ENCODE data around the gene CDK14. TPM values are rescaled to one million over a fixed set of nuclear protein-coding genes. Genes with fewer than 3 reads are reported as not detected.

Gene CDK14
- total and polyA plus RNA-seq, 2 donors (not counting 3 experiments of a cell fraction or from before 2014, with no cell fraction given), result 5.5 to 34.2 TPM

DNA sequence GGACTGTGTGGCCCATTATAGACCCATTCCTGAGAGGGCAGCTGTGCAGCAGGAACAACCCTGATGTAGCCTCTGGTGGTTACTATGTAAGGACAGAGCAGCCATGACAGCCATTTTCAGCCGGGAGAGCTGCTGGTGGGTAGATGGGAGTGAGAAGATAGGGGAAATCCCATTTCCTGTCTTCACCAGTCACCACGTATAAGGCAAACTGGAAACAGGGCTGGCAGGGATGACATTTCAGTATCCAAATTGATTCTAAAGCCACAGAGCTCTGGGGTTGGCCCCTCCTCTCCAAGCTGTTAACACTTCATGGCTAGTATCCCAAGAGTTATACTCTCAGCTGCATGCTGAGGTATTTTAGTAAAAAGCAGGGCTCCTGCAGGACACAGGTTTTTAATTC is 652.9 kb downstream of the CDK14 start:
- Histone ChIP-seq H3K79me2 (ENCODE audit: control insufficient read depth, insufficient read depth, low read length) (no peaks in the 10 kb centered on the region), H3K27ac (ENCODE audit: insufficient read depth, low read depth, low read length) (no peak overlapping the region), H3K4me1 (ENCODE audit: control insufficient read depth, extremely low read depth, insufficient read depth, low read length) (no peaks in the 10 kb centered on the region), H4K20me1 (replicated peaks; ENCODE audit: control insufficient read depth, extremely low read depth, insufficient read depth, low read length) (no peaks in the 10 kb centered on the region), H3K4me2 (ENCODE audit: insufficient read depth, low read length) (no peak overlapping the region), H3K36me3 (ENCODE audit: control insufficient read depth in 2 of 2, extremely low read depth in 1 of 2, insufficient read depth in 2 of 2, low read length in 2 of 2) (no peaks in the 10 kb centered on the region), H3K9me3 (replicated peaks; ENCODE audit: control insufficient read depth, insufficient read depth, low read length) (no peaks in the 10 kb centered on the region), H3K9ac (replicated peaks; ENCODE audit: extremely low read depth, insufficient read depth, low read length) (no peak overlapping the region), H3K27me3 (ENCODE audit: control insufficient read depth in 2 of 2, insufficient read depth in 2 of 2, low read length in 2 of 2) (peaks cover 0 to 7% of the 10 kb centered on the region in 2 experiments), H3K4me3 (replicated peaks in 1 of 3; ENCODE audit: insufficient read depth in 1 of 3, low read depth in 1 of 3, low read length in 3 of 3) (no peak overlapping the region), H2AFZ (ENCODE audit: low read depth, low read length) (no peak overlapping the region), H3K9me1 (replicated peaks; ENCODE audit: control insufficient read depth, extremely low read depth, insufficient read depth, low read length) (no peaks in the 10 kb centered on the region)
- ChIA-PET POLR2A (no interaction called here), CTCF (interaction anchor here (1.1 to 1.7 kb wide), 2 partner anchors 9 to 21 kb away, joined by 4 to 10 read pairs; no protein-coding TSS in a partner anchor)
- dilution Hi-C loops (cut with MboI; ENCODE audit: extremely low pct_ligation_motif_present, low sequenced_read_pairs) (no loop called here), intact Hi-C loops (cut with micrococcal nuclease) (no loop called here)
- DNase-seq (ENCODE audit: low read depth, low spot score), result no peak
- FAIRE-seq, result no peak
- TF ChIP-seq MYC (IDR thresholded peaks at IDR 0.05; ENCODE audit: low read depth, low read length) (no peak), POLR2A (IDR thresholded peaks at IDR 0.05; ENCODE audit: low read depth, low read length) (no peak), FOS (IDR thresholded peaks at IDR 0.05; ENCODE audit: borderline replicate concordance, insufficient read depth, low read length) (no peak), EZH2 (IDR thresholded peaks at IDR 0.05; ENCODE audit: borderline replicate concordance, low read depth, low read length, severe bottlenecking) (no peak)
- BruUV-seq (replicated peaks), result no TSS peak

DNA sequence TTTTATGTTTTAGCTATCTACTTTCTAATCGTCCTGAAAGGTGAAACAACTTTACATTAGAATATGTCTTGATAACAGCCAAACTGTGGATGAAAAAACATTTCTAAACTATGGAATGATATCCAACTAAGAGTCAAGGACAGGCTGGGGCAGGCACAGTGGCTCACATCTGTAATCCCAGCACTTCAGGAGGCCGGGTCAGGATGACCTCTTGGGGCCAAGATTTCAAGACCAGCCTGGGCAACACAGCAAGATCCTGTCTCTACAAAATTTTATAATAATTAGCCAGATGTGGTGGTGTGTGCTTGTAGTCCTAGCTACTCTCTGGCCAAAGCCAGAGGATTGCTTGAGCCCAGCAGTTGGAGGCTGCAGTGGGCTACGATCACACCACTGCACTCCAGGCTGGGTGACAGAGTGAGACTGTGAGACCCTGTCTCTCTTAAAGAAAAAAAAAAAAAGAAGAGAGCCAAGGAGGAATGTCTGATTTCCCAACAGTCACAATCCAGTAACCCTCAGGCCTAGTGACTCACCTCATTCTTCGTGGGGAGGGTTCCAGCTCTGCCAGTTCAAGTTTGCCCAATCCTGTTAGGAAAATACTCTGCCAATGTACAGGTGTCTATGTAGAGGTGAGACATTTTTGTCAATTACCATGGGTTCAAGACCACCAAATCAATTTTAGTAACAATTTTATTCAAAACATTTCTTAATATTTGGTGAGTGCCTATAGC is 653.5 kb downstream of the CDK14 start:
- Histone ChIP-seq H3K79me2 (ENCODE audit: control insufficient read depth, insufficient read depth, low read length) (no peaks in the 10 kb centered on the region), H3K36me3 (ENCODE audit: control insufficient read depth in 2 of 2, extremely low read depth in 1 of 2, insufficient read depth in 2 of 2, low read length in 2 of 2) (no peaks in the 10 kb centered on the region), H2AFZ (ENCODE audit: low read depth, low read length) (no peak overlapping the region), H4K20me1 (replicated peaks; ENCODE audit: control insufficient read depth, extremely low read depth, insufficient read depth, low read length) (no peaks in the 10 kb centered on the region), H3K4me1 (ENCODE audit: control insufficient read depth, extremely low read depth, insufficient read depth, low read length) (no peaks in the 10 kb centered on the region), H3K9me3 (replicated peaks; ENCODE audit: control insufficient read depth, insufficient read depth, low read length) (no peaks in the 10 kb centered on the region), H3K27me3 (ENCODE audit: control insufficient read depth in 2 of 2, insufficient read depth in 2 of 2, low read length in 2 of 2) (peaks cover 0 to 7% of the 10 kb centered on the region in 2 experiments), H3K27ac (ENCODE audit: insufficient read depth, low read depth, low read length) (no peak overlapping the region), H3K9ac (replicated peaks; ENCODE audit: extremely low read depth, insufficient read depth, low read length) (no peak overlapping the region), H3K4me2 (ENCODE audit: insufficient read depth, low read length) (no peak overlapping the region), H3K9me1 (replicated peaks; ENCODE audit: control insufficient read depth, extremely low read depth, insufficient read depth, low read length) (no peaks in the 10 kb centered on the region), H3K4me3 (replicated peaks in 1 of 3; ENCODE audit: insufficient read depth in 1 of 3, low read depth in 1 of 3, low read length in 3 of 3) (no peak overlapping the region)
- BruUV-seq (replicated peaks), result no TSS peak
- intact Hi-C loops (cut with micrococcal nuclease) (no loop called here), dilution Hi-C loops (cut with MboI; ENCODE audit: extremely low pct_ligation_motif_present, low sequenced_read_pairs) (no loop called here)
- CTCF ChIA-PET, result interaction anchor here (1.1 to 1.7 kb wide), 2 partner anchors 9 to 21 kb away, joined by 4 to 10 read pairs; no protein-coding TSS in a partner anchor
- no peak for DNase-seq (ENCODE audit: low read depth, low spot score)
- TF ChIP-seq POLR2A (IDR thresholded peaks at IDR 0.05; ENCODE audit: low read depth, low read length) (no peak), EZH2 (IDR thresholded peaks at IDR 0.05; ENCODE audit: borderline replicate concordance, low read depth, low read length, severe bottlenecking) (no peak), FOS (IDR thresholded peaks at IDR 0.05; ENCODE audit: borderline replicate concordance, insufficient read depth, low read length) (no peak), JUN (IDR thresholded peaks at IDR 0.05; ENCODE audit: borderline replicate concordance, insufficient read depth, insufficient read length, low read depth) (no peak), POLR2AphosphoS5 (IDR thresholded peaks at IDR 0.05; ENCODE audit: insufficient read depth, low read depth, low read length) (no peak), GATA2 (IDR thresholded peaks at IDR 0.05; ENCODE audit: insufficient read depth, insufficient read length, low read depth, low read length) (no peak), MYC (IDR thresholded peaks at IDR 0.05; ENCODE audit: low read depth, low read length) (no peak)
- TF ChIP-seq, protein P1, sequence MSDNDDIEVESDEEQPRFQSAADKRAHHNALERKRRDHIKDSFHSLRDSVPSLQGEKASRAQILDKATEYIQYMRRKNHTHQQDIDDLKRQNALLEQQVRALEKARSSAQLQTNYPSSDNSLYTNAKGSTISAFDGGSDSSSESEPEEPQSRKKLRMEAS (IDR thresholded peaks at IDR 0.05; ENCODE audit: insufficient read depth, insufficient read length), result no peak
- TF ChIP-seq, protein P2, sequence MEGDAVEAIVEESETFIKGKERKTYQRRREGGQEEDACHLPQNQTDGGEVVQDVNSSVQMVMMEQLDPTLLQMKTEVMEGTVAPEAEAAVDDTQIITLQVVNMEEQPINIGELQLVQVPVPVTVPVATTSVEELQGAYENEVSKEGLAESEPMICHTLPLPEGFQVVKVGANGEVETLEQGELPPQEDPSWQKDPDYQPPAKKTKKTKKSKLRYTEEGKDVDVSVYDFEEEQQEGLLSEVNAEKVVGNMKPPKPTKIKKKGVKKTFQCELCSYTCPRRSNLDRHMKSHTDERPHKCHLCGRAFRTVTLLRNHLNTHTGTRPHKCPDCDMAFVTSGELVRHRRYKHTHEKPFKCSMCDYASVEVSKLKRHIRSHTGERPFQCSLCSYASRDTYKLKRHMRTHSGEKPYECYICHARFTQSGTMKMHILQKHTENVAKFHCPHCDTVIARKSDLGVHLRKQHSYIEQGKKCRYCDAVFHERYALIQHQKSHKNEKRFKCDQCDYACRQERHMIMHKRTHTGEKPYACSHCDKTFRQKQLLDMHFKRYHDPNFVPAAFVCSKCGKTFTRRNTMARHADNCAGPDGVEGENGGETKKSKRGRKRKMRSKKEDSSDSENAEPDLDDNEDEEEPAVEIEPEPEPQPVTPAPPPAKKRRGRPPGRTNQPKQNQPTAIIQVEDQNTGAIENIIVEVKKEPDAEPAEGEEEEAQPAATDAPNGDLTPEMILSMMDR (IDR thresholded peaks at IDR 0.05; ENCODE audit: extremely low read depth in 1 of 2, insufficient read depth in 1 of 2, low read depth in 1 of 2, low read length in 2 of 2), result no peak
- POLR2A ChIA-PET, result no interaction called here
- FAIRE-seq, result no peak
